HG03342 (cell line): ENCODE results near the gene PTPRD.
"Not testable (repeated sequence)": the region's sequence is repeated elsewhere in the genome, so short reads cannot be mapped to it uniquely, and the experiment has no call there.

Experiments used
- ATAC-seq: cut with Tn5 transposase; IDR thresholded peaks from one replicate; pipeline ENCODE4 v1.9.1; 2021; ENCODE audit warnings: mild to moderate bottlenecking, moderate library complexity; ENCODE audit not compliant: unreplicated experiment

The PTPRD gene

GRCh38 chr9:9389904-9390303 lies 1222.9 kb downstream of the PTPRD start:
- no peak for ATAC-seq

DNA sequence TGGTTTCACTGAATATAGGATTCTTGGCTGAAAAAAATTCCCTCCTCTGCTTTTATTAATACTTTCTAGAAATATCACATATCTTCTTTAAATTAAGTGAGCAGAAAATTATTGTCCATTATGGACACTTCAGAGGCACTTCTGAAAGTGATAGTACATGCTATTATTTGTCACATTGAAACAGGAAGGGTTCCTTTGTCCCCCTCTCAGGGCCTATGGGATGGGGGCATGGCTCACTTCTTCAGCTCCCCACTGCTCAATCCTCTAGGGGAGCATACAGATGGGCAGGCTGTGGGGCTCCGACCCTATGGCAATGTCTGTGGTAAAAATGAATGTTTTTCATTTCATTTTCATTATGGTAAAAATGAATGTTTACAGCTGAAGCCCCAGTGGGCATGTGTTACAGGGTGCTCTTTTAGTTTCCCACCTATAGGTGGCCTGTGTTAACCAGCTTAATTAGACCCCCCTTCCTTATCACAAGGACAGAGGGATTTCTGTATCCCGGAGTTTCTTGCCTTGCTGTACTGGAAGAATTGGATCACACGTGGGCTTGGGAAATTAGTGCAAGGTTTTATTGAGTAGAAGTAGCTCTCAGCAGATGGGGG lies 1225.2 kb downstream of the PTPRD start:
- ATAC-seq, result no peak

- no peak for ATAC-seq
Measured at GRCh38 chr9:9362332-9362731, 1250.5 kb downstream of the PTPRD start.

- ATAC-seq, result peak; percentile 51
Measured at GRCh38 chr9:9352877-9353481, 1259.8 kb downstream of the PTPRD start.

DNA sequence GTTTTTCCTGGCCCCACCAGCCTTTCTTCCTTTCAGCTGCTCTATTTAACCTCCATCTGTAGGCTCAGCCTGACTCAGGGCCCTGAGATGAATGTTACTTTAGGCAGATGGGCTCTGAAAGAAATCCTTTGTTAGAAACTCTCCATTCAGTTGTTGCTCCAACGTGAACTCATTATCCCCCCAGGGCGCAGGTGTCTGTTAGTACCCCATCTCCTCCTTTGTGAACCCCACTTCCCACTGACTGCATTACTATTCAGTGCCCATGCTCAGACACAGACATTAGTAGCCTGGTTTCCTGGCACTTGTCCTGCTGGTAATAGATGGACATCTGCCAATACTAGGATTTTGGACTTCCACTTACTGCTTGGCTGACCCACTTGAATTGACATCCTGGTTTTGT lies 1271.6 kb downstream of the PTPRD start:
- no peak for ATAC-seq

GRCh38 chr9:9337129-9337528 lies 1275.7 kb downstream of the PTPRD start:
- ATAC-seq, result no peak

GRCh38 chr9:9326749-9327148 lies 1286.1 kb downstream of the PTPRD start:
- ATAC-seq, result no peak

- ATAC-seq, result no peak
Measured at GRCh38 chr9:9319007-9319406, 1293.8 kb downstream of the PTPRD start.

DNA sequence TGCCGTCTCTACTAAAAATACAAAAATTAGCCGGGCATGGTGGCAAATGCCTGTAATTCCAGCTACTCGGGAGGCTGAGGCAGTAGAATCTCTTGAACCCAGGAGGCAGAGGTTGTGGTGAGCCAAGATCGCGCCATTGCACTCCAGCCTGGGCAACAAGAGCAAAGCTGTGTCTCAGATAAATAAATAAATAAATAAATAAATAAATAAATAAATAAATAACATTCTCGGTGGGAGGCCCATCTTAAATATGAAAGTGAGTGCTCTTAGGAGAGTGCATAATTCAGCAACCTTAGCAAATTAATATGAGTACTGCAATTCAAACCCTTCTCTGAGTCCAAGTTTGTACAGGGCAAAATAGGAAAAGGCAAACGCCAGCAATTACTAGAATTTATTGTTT lies 1302.1 kb downstream of the PTPRD start:
- not testable (repeated sequence) for ATAC-seq

DNA sequence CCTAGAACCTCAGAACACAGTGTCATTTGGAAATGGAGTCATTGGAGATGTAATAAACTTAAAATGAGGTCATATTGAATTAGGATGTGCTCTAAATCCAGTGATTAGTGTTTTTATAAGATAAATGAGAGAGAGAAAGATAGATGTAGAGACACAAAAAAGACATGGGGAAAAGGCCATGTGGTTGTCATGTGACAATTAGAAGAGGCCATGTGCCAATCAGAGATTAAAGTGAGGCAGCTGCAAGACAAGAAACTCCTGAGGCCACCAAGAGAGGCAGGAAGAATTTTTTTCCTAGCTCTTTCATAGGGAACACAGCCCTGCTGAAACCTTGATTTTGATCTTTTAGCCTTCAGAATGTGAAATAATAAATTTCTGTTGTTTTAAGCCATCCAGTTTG lies 1307.2 kb downstream of the PTPRD start:
- no peak for ATAC-seq

DNA sequence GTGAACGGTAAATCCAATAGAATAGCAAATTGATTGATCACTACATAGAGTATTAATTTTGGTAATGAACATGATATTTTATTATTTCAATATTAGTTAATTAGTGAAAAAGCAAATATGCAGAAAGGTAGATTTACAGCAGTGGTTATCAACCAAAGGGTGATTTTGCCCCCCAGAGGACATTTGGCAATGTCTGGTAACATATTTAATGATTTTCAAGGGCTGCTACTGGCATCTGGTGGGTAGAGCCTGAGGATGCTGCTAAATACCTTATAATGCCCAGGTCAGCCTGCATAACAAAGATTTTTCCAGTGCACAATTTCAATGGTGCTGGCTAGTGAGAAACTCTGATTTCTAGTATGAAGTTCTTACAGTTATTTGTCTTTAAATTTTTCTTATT lies 1313.7 kb downstream of the PTPRD start:
- ATAC-seq, result no peak

- no peak for ATAC-seq
Measured at GRCh38 chr9:9286001-9286400, 1326.8 kb downstream of the PTPRD start.

- no peak for ATAC-seq
Measured at GRCh38 chr9:9284201-9284600, 1328.6 kb downstream of the PTPRD start.

GRCh38 chr9:9283159-9283986 lies 1329.4 kb downstream of the PTPRD start:
- no peak for ATAC-seq

DNA sequence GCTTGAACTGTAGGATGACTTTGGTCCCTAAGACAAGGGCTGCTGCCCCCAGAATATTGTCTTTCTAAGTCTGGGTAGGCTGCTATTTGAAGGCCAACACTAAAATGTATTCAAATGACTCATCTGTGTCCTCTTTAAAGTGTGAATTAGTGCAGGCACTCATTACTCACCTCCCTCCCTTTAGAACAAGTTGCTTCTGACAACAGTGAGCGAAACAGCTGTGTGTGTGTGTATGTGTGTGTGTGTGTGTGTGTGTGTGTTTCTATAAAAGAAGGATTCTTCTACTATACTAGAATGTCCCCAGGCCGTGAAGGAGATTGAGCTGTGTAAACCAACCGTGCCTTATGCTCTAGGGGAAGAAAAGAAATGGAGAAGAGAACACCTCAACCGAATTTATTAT lies 1337.2 kb downstream of the PTPRD start:
- ATAC-seq, result no peak

DNA sequence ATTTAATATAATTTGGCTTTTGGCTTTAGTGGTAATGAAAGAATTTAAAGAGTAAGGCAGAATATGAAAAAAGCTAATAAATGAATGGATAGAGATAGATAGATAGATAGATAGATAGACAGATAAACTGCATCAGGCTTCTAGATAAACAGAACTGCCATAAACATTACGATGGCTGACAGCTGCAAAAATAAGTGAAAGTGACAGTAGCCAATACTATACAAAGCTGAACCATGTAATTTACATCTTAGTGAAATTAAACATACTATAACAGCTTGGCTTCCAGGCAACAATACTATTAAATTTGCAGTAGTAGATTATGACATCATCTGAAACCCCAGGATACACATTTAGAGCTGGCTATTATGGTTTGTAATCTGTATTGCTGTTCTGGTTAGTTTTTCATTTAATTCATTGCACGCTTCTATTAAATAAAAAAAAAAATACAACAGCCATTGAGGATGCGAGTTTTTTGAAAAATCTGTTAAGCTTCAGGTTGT lies 1354.8 kb downstream of the PTPRD start:
- ATAC-seq, result no peak

DNA sequence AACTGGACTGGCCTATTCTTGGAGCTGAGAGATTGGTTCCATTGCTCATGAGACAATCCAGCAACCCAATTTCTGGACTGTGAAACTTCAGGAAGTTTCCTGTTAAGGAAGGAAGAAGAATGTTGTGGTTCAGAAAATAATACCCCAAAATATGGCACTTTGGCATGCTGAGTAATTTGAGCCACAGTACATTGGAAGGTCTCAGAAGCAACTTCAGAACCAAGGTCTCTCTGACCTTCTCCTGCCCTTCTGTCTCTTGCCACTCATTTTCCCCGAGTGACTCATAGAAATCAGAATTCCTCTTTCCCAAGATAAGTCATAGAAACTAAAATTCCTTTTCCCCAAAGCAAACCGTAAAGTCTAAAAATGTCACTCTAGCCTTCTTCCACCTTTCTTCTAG lies 1366.1 kb downstream of the PTPRD start:
- no peak for ATAC-seq

DNA sequence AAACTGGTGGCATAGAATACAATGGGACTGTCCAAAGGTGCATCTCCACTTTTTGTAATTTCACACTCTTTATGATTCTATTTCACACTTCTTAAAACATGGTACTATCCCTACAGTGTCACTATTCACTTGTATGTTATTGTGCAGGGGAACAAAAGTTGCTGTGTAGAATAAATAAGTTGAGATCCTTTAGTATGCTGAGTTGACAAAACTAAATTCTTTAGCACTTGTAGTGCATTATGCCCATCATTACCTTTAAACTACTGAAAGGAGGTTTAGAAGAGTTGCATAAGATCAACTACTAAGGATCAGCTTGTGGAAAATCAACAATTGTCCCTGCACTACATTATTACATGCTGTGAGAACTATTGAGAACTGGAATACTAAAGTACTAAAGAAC lies 1380.9 kb downstream of the PTPRD start:
- ATAC-seq, result no peak

GRCh38 chr9:9229269-9229668 lies 1383.5 kb downstream of the PTPRD start:
- ATAC-seq, result no peak

DNA sequence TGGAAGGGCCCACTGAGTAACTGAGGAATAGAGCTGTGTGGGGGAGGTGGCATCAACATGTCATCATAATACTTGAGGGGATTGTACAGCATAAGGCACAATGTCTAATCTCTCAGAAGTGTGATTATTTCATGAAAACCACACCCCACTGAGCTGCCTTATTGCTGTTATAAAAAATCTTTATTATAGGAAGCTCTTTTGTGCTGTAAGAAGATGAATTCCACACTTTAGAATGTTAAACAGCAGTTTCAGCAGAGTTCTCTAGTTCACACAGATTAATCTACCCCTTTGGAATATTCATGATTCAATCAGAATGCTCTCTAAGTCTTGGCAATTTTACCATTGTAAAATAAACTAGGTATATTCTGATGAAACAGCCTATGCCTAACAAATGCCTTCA lies 1389.6 kb downstream of the PTPRD start:
- no peak for ATAC-seq

GRCh38 chr9:9222730-9223129 lies 1390.1 kb downstream of the PTPRD start:
- ATAC-seq, result no peak

DNA sequence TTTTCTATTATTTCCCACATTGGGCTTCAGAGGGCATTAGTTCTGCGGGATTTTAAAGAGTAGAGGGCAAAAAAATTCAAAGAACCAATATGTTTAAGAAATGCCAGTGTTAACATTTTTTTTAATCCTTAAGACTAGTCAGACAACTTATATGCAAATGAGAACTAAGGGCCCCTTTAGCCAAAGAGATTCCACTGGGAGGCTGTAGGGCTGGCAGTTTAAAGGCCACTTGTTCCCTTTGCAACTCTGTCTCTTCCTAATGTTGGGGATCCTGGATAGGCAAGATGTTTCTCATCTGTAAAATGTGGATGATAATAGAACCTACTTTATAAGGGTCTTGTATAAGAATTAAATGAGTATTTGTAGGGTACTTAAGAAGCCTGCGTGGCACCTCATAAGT lies 1395.9 kb downstream of the PTPRD start:
- no peak for ATAC-seq
